Adrenal gland (tissue), 5 donors: ENCODE measurements around the gene PERM1.

Source experiments
- CTCF ChIP-seq, 6 experiments: fragments of 450-650 bp in 4 of 6; fragments of 200-600 bp in 2 of 6; sonication (generic) in 1 of 6; IDR thresholded peaks; 1 replicate in 5 of 6; 2 replicates in 1 of 6; pipeline versions ENCODE4 v1.5.1 to v1.8.0; 2016 to 2021; ENCODE audit warnings: antibody characterized with exemption in 6 of 6, mild to moderate bottlenecking in 2 of 6, moderate library complexity in 1 of 6
- POLR2A ChIP-seq, 2 donors: fragments of 450-650 bp; IDR thresholded peaks; one replicate each; pipeline ENCODE4 v1.6.1; 2017; ENCODE audit warnings: antibody characterized with exemption in 2 of 2, mild to moderate bottlenecking in 2 of 2, moderate library complexity in 1 of 2
- donor health status: DM: no; HTN: no; CAD: no.

DNA sequence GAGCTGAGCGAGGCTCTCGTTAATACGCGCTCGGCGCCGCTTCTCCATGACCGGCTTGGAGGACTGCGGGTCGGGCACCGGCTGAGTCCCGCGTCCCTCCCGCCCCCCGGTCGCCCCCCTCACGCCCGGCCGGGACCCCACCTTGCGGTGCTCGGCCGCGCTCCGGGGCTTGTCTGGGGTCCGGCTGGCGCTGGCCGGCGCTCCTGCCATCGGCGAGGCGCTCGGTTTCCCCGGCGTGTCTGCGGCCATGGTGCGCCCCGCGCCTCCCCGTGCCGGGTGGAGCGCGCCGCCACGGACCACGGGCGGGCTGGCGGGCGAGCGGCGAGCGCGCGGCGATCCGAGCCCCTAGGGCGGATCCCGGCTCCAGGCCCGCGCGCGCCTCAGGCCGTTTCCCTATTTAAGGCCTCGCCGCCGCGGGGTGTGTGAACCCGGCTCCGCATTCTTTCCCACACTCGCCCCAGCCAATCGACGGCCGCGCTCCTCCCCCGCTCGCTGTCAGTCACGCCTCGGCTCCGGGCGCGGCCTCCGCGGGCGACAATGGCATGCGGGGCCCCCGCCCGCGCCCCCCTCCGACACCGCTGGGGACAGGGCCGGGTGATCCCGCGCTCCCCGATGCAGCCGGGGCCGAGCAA is 17.9 kb upstream of the PERM1 start, which contains the start of gene HES4:
- TF ChIP-seq CTCF (IDR thresholded peaks at IDR 0.05) (no peak), POLR2A (IDR thresholded peaks at IDR 0.05) (peak; percentile 32 to 71)
